ENCODE measurements around the gene CLDN8.

- TF ChIP-seq POLR2AphosphoS5 (IDR thresholded peaks at IDR 0.05; ENCODE audit: low read depth, low read length), result no peak
- TF ChIP-seq POLR2A (IDR thresholded peaks at IDR 0.05; ENCODE audit: borderline replicate concordance, extremely low read depth, insufficient read depth, insufficient read length), result no peak
- TF ChIP-seq ELF1 (IDR thresholded peaks at IDR 0.05; ENCODE audit: borderline replicate concordance, low read depth), result no peak
- TF ChIP-seq CTCF (IDR thresholded peaks at IDR 0.05 in 2 of 3, conservative IDR thresholded peaks at IDR 0.05 in 1 of 3; ENCODE audit: borderline replicate concordance in 1 of 3, insufficient read depth in 1 of 3, low read depth in 2 of 3, low read length in 2 of 3), result no peak
- no peak for TF ChIP-seq REST (IDR thresholded peaks at IDR 0.05; ENCODE audit: low read depth)
- TF ChIP-seq MAX (IDR thresholded peaks at IDR 0.05), result no peak
- no peak for TF ChIP-seq EGR1 (IDR thresholded peaks at IDR 0.05; ENCODE audit: low read depth)
- no peak for TF ChIP-seq ZBTB33 (IDR thresholded peaks at IDR 0.05; ENCODE audit: extremely low read depth, insufficient replicate concordance, low read length)
- TF ChIP-seq ZNF274 (IDR thresholded peaks at IDR 0.05; ENCODE audit: low read depth, low read length), result no peak
- no peak for TF ChIP-seq YY1 (IDR thresholded peaks at IDR 0.05; ENCODE audit: extremely low read depth, insufficient replicate concordance, low read depth, low read length)
- TF ChIP-seq RAD21 (IDR thresholded peaks at IDR 0.05; ENCODE audit: low read depth), result no peak
- no peak for TF ChIP-seq EZH2 (IDR thresholded peaks at IDR 0.05)
- TF ChIP-seq ATF3 (IDR thresholded peaks at IDR 0.05), result no peak
- no peak for TF ChIP-seq SRF (IDR thresholded peaks at IDR 0.05; ENCODE audit: low read depth)
Observed at GRCh38 chr21:30164796-30165195, 51.1 kb downstream of the CLDN8 start.
